Body of pancreas (tissue), 4 donors: Measurements from ENCODE around the gene RBM44.
"Not testable (repeated sequence)": the region's sequence is repeated elsewhere in the genome, so short reads cannot be mapped to it uniquely, and the experiment has no call there.

Experiments
- POLR2A ChIP-seq, 3 donors: fragments of 450-650 bp; IDR thresholded peaks; one replicate each; pipeline ENCODE4 v1.6.1; 2016; ENCODE audit warnings: antibody characterized with exemption in 3 of 3, mild to moderate bottlenecking in 2 of 3
- TF ChIP-seq, protein P1 (sequence below), 7 experiments: fragments of 450-650 bp in 4 of 7; fragments of 200-600 bp in 3 of 7; sonication (generic) in 3 of 7; IDR thresholded peaks; one replicate each; pipeline ENCODE4 v1.5.1; 2016 to 2019; ENCODE audit warnings: antibody characterized with exemption in 7 of 7

DNA sequence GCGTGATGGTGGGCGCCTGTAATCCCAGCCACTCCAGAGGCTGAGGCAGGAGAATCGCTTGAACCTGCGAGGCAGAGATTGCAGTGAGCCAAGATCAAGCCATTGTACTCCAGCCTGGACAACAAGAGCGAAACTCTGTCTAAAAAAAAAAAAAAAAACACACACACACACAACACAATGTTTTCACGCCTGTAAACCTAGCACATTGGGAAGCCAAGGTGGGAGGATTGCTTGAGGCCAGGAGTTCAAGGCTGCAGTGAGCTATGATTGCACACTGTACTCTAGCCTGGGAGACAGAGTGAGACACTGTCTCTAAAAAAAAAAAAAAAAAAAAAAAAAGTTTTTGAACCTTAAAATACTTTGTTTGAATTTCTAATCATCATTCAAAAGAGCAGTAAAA lies 33.5 kb upstream of the RBM44 start:
- TF ChIP-seq, protein P1, sequence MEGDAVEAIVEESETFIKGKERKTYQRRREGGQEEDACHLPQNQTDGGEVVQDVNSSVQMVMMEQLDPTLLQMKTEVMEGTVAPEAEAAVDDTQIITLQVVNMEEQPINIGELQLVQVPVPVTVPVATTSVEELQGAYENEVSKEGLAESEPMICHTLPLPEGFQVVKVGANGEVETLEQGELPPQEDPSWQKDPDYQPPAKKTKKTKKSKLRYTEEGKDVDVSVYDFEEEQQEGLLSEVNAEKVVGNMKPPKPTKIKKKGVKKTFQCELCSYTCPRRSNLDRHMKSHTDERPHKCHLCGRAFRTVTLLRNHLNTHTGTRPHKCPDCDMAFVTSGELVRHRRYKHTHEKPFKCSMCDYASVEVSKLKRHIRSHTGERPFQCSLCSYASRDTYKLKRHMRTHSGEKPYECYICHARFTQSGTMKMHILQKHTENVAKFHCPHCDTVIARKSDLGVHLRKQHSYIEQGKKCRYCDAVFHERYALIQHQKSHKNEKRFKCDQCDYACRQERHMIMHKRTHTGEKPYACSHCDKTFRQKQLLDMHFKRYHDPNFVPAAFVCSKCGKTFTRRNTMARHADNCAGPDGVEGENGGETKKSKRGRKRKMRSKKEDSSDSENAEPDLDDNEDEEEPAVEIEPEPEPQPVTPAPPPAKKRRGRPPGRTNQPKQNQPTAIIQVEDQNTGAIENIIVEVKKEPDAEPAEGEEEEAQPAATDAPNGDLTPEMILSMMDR (IDR thresholded peaks at IDR 0.05), result not testable (repeated sequence)
- TF ChIP-seq POLR2A (IDR thresholded peaks at IDR 0.05), result not testable (repeated sequence)
